Measurements from ENCODE around the gene ZNF804B.

GRCh38 chr7:89377219-89377618 is 617.7 kb downstream of the ZNF804B start:
- TF ChIP-seq CTCF (conservative IDR thresholded peaks at IDR 0.05; ENCODE audit: low read depth, low read length): no peak
- TF ChIP-seq EZH2 (IDR thresholded peaks at IDR 0.05; ENCODE audit: low read length, unreplicated experiment): no peak
- no peak for TF ChIP-seq EZH2phosphoT487 (IDR thresholded peaks at IDR 0.05; ENCODE audit: borderline replicate concordance, low read length)
